Stimulated activated naive CD8-positive, alpha-beta T cell treated with anti-CD3 and anti-CD28 coated beads, Interleukin-15, Interleukin-2, amounts not matched to agents 100 U/mL and 50 U/mL, for 24 hours (primary cell): ENCODE data around the gene ACOT4.
A peak's percentile ranks its signal among the peaks of the same experiment; 100 is the strongest.
"Not testable (repeated sequence)": the region's sequence is repeated elsewhere in the genome, so short reads cannot be mapped to it uniquely, and the experiment has no call there.

Experiments
- ATAC-seq: fragments of 150-1000 bp; cut with Tn5 transposase; one replicate; pipeline ENCODE4 v1.10.0; 2021
- DNase-seq: peaks from one replicate; pipeline ENCODE4 v3.0.0; 2021

Gene ACOT4

DNA sequence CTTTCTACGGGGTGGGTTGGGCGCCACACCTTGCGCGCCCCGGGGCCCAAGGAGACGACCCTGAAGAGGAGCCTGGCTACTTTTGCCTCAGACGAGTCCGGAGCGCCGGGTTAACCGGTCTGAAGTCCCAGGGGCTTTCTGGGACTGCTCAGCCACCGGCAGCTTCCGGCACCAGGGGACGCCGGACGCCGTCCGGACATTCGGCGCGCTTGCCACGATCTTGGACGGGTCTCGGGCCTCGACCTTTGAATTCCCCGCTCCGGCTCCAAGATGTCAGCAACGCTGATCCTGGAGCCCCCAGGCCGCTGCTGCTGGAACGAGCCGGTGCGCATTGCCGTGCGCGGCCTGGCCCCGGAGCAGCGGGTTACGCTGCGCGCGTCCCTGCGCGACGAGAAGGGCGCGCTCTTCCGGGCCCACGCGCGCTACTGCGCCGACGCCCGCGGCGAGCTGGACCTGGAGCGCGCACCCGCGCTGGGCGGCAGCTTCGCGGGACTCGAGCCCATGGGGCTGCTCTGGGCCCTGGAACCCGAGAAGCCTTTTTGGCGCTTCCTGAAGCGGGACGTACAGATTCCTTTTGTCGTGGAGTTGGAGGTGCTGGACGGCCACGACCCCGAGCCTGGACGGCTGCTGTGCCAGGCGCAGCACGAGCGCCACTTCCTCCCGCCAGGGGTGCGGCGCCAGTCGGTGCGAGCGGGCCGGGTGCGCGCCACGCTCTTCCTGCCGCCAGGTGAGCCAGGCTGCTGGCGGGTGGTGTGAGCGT is at the start of gene ACOT4:
Gene ACOT4, plus strand, starts transcription at position 184 of the 760 bp plus-strand sequence. Its CDS starts 87 bp downstream, at position 271.
- ATAC-seq: peak; percentile 85
- DNase-seq: peak; percentile 48

DNA sequence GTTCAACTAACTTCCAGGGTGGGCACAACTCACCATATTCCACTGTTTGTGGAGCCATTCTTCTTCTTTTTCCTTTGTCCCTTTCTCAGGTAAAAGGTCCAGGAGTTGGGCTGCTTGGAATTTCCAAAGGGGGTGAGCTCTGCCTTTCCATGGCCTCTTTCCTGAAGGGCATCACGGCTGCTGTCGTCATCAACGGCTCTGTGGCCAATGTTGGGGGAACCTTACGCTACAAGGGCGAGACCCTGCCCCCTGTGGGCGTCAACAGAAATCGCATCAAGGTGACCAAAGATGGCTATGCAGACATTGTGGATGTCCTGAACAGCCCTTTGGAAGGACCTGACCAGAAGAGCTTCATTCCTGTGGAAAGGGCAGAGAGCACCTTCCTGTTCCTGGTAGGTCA is 48.7 kb upstream of the ACOT4 start:
- not testable (repeated sequence) for DNase-seq, ATAC-seq

DNA sequence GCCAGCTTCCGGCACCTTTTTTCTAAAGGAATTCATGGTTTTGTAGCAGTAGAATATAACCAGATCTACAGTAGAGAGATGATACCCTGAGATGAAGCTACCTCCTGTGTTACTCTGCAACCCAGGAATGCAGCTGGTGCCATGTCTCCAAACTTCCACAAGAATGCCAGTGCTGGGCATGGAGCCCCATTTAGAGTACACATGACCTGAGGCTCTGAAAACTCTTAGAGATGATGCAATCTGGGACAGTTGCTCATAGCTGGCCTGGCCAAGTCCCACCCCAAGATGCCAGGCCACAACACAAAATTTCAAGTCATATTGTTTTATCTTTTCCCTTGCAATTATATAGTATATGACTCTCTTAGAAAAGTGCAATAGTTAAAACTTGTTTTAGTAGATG is 46.3 kb upstream of the ACOT4 start:
- not testable (repeated sequence) for DNase-seq, ATAC-seq

GRCh38 chr14:73549097-73549496 is 42.6 kb upstream of the ACOT4 start:
- ATAC-seq, DNase-seq: not testable (repeated sequence)

DNA sequence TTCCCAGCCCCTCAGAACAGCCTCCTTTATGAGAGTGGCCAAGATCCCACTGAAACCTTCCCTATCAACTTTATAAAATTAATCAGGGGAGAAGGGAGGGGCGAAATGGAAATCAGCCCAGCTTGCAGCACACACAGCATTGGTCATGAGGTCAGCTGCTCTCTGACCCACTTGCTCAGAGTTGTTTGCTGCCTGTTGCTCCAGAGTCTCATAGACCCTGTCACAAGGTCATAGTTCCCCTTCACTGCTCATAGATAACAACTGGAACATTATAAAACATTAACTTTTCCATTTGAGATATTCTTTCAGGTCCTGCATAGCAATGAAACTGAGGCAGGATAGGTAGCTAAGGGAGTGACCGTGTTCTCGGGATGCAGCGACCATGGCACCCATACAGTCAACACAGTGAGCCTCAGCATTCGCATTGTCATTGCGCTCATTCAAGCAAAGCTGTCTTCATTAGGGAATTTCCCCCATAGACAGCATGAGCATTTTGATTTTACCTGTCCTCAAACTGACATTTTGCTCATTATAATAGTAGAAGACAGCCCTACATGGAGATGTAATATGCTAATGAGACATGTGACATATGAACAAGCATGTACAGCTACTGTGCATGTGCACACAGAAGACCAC is 41.7 kb upstream of the ACOT4 start:
- not testable (repeated sequence) for ATAC-seq, DNase-seq

DNA sequence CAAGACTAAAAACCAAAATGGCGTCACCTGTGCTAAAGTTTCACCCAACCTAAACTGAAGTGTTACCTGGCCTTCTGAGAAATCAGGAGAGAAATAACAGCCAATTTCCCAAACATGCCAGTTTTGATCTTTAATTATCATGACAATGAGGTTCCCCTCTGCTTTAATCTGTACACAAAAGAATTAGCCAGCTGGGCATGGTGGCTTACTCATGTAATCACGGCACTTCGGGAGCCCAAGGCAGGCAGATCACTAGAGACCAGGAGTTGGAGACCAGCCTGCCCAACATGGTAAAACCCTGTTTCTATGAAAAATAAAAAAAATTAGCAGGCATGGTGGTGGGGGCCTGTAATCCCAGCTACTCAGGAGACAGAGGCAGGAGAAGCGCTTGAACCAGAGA is 37.8 kb upstream of the ACOT4 start:
- ATAC-seq (no peak), DNase-seq (no peak)

DNA sequence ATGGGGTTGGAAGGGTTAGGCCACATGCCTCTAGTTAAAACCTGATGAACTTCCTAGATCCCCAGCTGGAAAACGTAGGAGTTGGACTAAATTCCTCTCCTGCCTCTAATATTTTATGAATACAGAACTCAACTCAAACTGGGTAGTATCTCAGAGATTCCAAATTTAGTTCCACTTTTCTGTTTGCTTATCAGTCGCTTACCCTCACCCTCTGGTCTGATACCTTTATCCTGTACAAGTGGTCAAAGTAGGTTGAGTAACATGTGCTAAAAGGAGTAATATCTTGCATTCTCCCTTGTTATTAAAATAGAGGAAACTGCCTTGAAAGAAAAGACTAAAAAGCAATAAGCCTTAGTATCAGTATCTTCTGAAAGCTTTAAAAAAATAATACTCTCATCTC is 34.5 kb upstream of the ACOT4 start:
- not testable (repeated sequence) for DNase-seq, ATAC-seq

GRCh38 chr14:73558238-73558637 is 33.4 kb upstream of the ACOT4 start:
- not testable (repeated sequence) for DNase-seq, ATAC-seq

- DNase-seq, ATAC-seq: not testable (repeated sequence)
These were observed 29.4 kb upstream of the ACOT4 start for GRCh38 chr14:73562256-73562655.

GRCh38 chr14:73562696-73563095 is 29.0 kb upstream of the ACOT4 start:
- ATAC-seq, DNase-seq: not testable (repeated sequence)

DNA sequence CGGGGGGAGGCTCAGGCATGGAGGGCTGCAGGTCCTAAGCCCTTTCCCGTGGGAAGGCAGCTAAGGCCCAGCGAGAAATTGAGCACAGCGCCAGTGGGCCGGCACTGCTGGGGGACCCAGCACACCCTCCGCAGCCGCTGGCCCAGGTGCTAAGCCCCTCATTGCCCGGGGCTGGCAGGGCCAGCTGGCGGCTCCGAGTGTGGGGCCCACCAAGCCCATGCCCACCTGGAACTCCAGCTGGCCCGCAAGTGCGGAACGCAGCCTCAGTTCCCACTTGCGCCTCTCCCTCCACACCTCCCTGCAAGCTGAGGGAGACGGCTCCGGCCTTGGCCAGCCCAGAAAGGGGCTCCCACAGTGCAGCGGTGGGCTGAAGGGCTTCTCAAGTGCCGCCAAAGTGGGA is 25.2 kb upstream of the ACOT4 start:
- DNase-seq, ATAC-seq: not testable (repeated sequence)

- DNase-seq, ATAC-seq: not testable (repeated sequence)
These were observed 24.7 kb upstream of the ACOT4 start for GRCh38 chr14:73566935-73567334.

- DNase-seq: no peak
These were observed 24.3 kb upstream of the ACOT4 start for GRCh38 chr14:73567358-73567757.

GRCh38 chr14:73567951-73568885 is 23.5 kb upstream of the ACOT4 start:
- no peak for DNase-seq
- no peak for ATAC-seq

More at GRCh38 chr14:73567358-73567757, 24.3 kb upstream of the ACOT4 start:
- ATAC-seq: no peak

DNA sequence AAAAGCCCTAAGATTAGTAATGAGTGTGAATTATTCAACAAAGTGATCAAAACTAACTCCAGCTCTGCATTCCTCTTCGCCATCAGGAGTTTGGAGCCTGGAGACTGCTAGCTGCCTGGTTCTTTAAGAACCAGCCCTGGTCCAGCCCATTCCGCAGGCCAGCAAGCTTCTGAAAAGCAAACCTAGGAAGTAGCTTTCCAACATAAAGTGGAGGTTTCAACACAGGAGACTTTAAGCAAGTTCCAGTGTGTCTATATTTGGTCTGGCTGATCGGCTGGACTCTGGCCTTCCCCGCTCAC is 22.8 kb upstream of the ACOT4 start:
- not testable (repeated sequence) for ATAC-seq, DNase-seq

DNA sequence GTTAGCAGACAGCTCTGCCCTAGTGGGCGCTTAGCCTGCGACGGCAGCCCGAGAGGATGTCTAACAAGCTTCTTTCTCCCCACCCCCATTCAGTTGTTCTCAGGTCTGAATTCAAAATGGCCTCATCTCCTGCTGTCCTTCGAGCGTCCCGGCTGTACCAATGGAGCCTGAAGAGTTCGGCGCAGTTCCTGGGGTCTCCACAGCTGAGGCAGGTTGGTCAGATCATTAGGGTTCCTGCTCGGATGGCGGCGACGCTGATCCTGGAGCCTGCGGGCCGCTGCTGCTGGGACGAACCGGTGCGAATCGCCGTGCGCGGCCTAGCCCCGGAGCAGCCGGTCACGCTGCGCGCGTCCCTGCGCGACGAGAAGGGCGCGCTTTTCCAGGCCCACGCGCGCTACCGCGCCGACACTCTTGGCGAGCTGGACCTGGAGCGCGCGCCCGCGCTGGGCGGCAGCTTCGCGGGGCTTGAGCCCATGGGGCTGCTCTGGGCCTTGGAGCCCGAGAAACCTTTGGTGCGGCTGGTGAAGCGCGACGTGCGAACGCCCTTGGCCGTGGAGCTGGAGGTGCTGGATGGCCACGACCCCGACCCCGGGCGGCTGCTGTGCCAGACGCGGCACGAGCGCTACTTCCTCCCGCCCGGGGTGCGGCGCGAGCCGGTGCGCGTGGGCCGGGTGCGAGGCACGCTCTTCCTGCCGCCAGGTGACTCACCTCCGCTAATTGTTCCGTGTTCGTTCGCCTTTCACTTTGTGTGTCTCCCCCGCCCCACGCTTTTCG is 22.3 kb upstream of the ACOT4 start, which contains the start of gene ACOT2:
Gene ACOT2, plus strand, starts transcription at position 29 of the 774 bp plus-strand sequence. Its CDS starts 28 bp downstream, at position 57.
- DNase-seq (peak; percentile 85), ATAC-seq (peak; percentile 79)

GRCh38 chr14:73570913-73571312 is 20.8 kb upstream of the ACOT4 start:
- DNase-seq (peak; percentile 71), ATAC-seq (peak; percentile 50)

GRCh38 chr14:73573034-73573433 is 18.6 kb upstream of the ACOT4 start:
- ATAC-seq, DNase-seq: not testable (repeated sequence)

DNA sequence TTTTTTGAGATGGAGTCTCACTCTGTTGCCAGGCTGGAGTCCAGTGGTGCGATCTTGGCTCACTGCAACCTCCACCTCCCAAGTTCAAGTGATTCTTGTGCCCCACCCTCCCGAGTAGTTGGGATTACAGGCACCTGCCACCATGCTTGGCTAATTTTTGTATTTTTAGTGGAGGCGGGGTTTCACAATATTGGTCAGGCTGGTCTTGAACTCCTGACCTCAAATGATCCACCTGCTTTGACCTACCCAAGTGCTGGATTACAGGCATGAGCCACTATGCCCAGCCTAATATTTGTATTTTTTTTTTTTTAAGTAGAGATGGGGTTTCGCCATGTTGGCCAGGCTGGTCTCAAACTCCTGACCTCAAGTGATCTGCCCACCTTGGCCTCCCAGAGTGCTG is 17.9 kb upstream of the ACOT4 start:
- DNase-seq, ATAC-seq: not testable (repeated sequence)

DNA sequence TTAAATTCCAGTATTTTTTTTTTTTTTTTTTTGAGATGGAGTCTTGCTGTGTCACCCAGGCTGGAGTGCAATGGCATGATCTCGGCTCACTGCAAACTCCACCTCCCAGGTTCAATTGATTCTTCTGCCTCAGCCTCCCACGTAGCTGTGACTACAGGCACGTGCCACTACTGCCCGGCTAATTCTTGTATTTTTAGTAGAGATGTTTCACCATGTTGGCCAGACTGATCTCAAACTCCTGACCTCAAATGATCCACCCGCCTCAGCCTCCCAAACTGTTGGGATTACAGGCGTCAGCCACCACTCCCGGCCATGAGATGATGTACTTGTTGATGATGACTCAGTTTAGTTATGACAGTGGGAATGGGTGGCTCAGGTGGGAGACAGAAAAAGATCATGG is 17.4 kb upstream of the ACOT4 start:
- not testable (repeated sequence) for ATAC-seq, DNase-seq

- ATAC-seq (no peak), DNase-seq (no peak)
These were observed 15.3 kb upstream of the ACOT4 start for GRCh38 chr14:73576391-73576790.
